SH-SY5Y (cell line): Measurements from ENCODE around the gene KCTD10.

Experiments
- GATA2 ChIP-seq: IDR thresholded peaks from 2 replicates; pipeline ENCODE4 v1.6.1; 2011; ENCODE audit warnings: mild to moderate bottlenecking, low read depth, low read length
- GATA3 ChIP-seq: IDR thresholded peaks from 2 replicates; pipeline ENCODE4 v1.6.1; 2011; ENCODE audit warnings: low read depth, mild to moderate bottlenecking, low read length, moderate library complexity

- TF ChIP-seq GATA2, result no peak
- no peak for TF ChIP-seq GATA3
These were observed 2.7 kb upstream of the KCTD10 start for GRCh38 chr12:109479761-109480160.
